Small intestine (tissue), 16 donors: ENCODE data around the gene CFAP20. TPM values are rescaled to one million over a fixed set of nuclear protein-coding genes. Genes with fewer than 3 reads are reported as not detected.
A peak's percentile ranks its signal among the peaks of the same experiment; 100 is the strongest.

Experiments used
- DNase-seq, 2 donors: peaks; one replicate each; pipeline versions ENCODE4 v3.0.0 to v3.0.0-alpha.2; 2013
- FAIRE-seq: peaks from 2 replicates; lab custom pipeline; 2012; peaks lifted over from hg19 to GRCh38; lab: Jason Lieb, UNC
- H3K27ac ChIP-seq, 3 donors: one replicate each; pipeline ENCODE4 v1.5.1; 2013; ENCODE audit warnings: low read length in 2 of 3, mild to moderate bottlenecking in 2 of 3, control low read depth in 1 of 3, inconsistent platforms in 1 of 3, low read depth in 1 of 3, moderate library complexity in 1 of 3
- H3K27me3 ChIP-seq, 3 donors: one replicate each; pipeline ENCODE4 v1.6.1; 2013; ENCODE audit warnings: low read length in 3 of 3, inconsistent platforms in 1 of 3; ENCODE audit not compliant: control insufficient read depth in 3 of 3, insufficient read depth in 3 of 3
- H3K36me3 ChIP-seq, 3 donors: one replicate each; pipeline ENCODE4 v1.6.1; 2013; ENCODE audit warnings: low read length in 3 of 3, inconsistent platforms in 1 of 3, low read depth in 1 of 3, mild to moderate bottlenecking in 1 of 3, moderate library complexity in 1 of 3; ENCODE audit not compliant: control insufficient read depth in 3 of 3, insufficient read depth in 2 of 3
- H3K4me1 ChIP-seq, 3 donors: one replicate each; pipeline ENCODE4 v1.6.1; 2013; ENCODE audit warnings: low read length in 2 of 3, inconsistent platforms in 1 of 3, low read depth in 1 of 3, mild to moderate bottlenecking in 1 of 3, moderate library complexity in 1 of 3; ENCODE audit not compliant: control insufficient read depth in 3 of 3, insufficient read depth in 2 of 3
- H3K4me3 ChIP-seq, 3 donors: one replicate each; pipeline ENCODE4 v1.5.1; 2013; ENCODE audit warnings: low read length in 3 of 3, control low read depth in 1 of 3, inconsistent platforms in 1 of 3, low read depth in 1 of 3, mild to moderate bottlenecking in 1 of 3, moderate library complexity in 1 of 3
- H3K9me3 ChIP-seq, 2 donors: one replicate each; pipeline ENCODE4 v1.6.1; 2013; ENCODE audit warnings: low read depth in 1 of 2, low read length in 1 of 2; ENCODE audit not compliant: control insufficient read depth in 2 of 2, insufficient read depth in 1 of 2
- WGBS, 3 donors: extraction: QIAGEN DNeasy Blood & Tissue Kit; methylation state at CpG; one replicate each; pipeline ENCODE4 v1.1.7; 2013; 5-methylcytosine and 5-hydroxymethylcytosine counted together
- long read RNA-seq, 10 donors: transcript quantifications; one replicate each; lab custom pipeline, GENCODE V29; 2026
- polyA plus RNA-seq, 4 donors: library from polyadenylated mRNA; stranded (reverse) in 3 of 4; unstranded in 1 of 4; fragments of 200-250 nt in 3 of 4; fragments of 120-200 nt in 1 of 4; gene quantifications; one replicate each; pipeline versions ENCODE4 v1.2.1 to v1.2.3, GENCODE V29; 2013
- donor health status: healthy with polysubstance abuse.
- donor health status: control.
- donor health status: control.
- donor health status: Bipolar disorder and iron deficiency.
- donor health status: healthy.

Gene CFAP20
- polyA plus RNA-seq, result 10 to 100 TPM; 16.8 to 46.8 (median 34.2) TPM
- long read RNA-seq, donor 1, result 0 reads
- long read RNA-seq, donor 2, transcript CFAP20-201 (6 exons, 1,354 nt), result major isoform, 12 of 14 reads
- long read RNA-seq, donor 2, partial matches to known transcripts, result 0 of 14 reads
- long read RNA-seq, donor 2, other reads (novel, unspliced or antisense), result 0 of 14 reads
- long read RNA-seq, donor 3, transcript CFAP20-201 (6 exons, 1,354 nt), result major isoform, 10 of 21 reads
- long read RNA-seq, donor 3, partial matches to known transcripts, result 6 of 21 reads
- long read RNA-seq, donor 3, other reads (novel, unspliced or antisense), result 0 of 21 reads
- long read RNA-seq, donor 4, result 0 reads
- long read RNA-seq, donor 5, partial matches to known transcripts, result 0 of 5 reads
- long read RNA-seq, donor 5, other reads (novel, unspliced or antisense), result 0 of 5 reads
- long read RNA-seq, donor 6, transcript CFAP20-201 (6 exons, 1,354 nt), result major isoform, 12 of 14 reads
- long read RNA-seq, donor 6, partial matches to known transcripts, result 0 of 14 reads
- long read RNA-seq, donor 6, other reads (novel, unspliced or antisense), result 0 of 14 reads
- long read RNA-seq, donor 7, transcript CFAP20-201 (6 exons, 1,354 nt), result major isoform, 46 of 81 reads
- long read RNA-seq, donor 7, transcript CFAP20-204 (3 exons, 481 nt), result minor isoform, 7 of 81 reads
- long read RNA-seq, donor 7, partial matches to known transcripts, result 27 of 81 reads
- long read RNA-seq, donor 7, other reads (novel, unspliced or antisense), result 0 of 81 reads
- long read RNA-seq, donor 8, partial matches to known transcripts, result 0 of 1 reads
- long read RNA-seq, donor 8, other reads (novel, unspliced or antisense), result 0 of 1 reads
- long read RNA-seq, donor 9, transcript CFAP20-201 (6 exons, 1,354 nt), result major isoform, 5 of 8 reads
- long read RNA-seq, donor 9, partial matches to known transcripts, result 0 of 8 reads
- long read RNA-seq, donor 9, other reads (novel, unspliced or antisense), result 0 of 8 reads
- long read RNA-seq, donor 10, transcript CFAP20-204 (3 exons, 481 nt), result minor isoform, 5 of 20 reads
- long read RNA-seq, donor 10, transcript CFAP20-201 (6 exons, 1,354 nt), result major isoform, 15 of 20 reads
- long read RNA-seq, donor 10, partial matches to known transcripts, result 0 of 20 reads
- long read RNA-seq, donor 10, other reads (novel, unspliced or antisense), result 0 of 20 reads

- FAIRE-seq (no peak), DNase-seq (peak; percentile 100)
- WGBS, 3 donors, result 1% methylated on average over 67 to 70 of the region's 70 CpGs
- H3K4me3 ChIP-seq, result peak within 1 kb of the TSS; percentile 72 to 100 (median 93)
- H3K27me3 ChIP-seq, result no peaks in the 10 kb centered on the region
- H3K27ac ChIP-seq, result peak within 1 kb of the TSS; percentile 90 to 99 (median 92)
- H3K4me1 ChIP-seq, result peaks cover 2 to 29% (median 8%) of the 10 kb centered on the region in 3 donors
- peaks cover 0 to 9% of the 10 kb centered on the region in 2 donors for H3K9me3 ChIP-seq
- peaks cover 0 to 3% (median 0%) of the 10 kb centered on the region in 3 donors for H3K36me3 ChIP-seq
Measured at GRCh38 chr16:58129097-58129936, at the start of gene CFAP20. Gene CFAP20, minus strand, starts transcription at chr16:58129381. Its CDS starts 266 bp downstream, at chr16:58129115.

DNA sequence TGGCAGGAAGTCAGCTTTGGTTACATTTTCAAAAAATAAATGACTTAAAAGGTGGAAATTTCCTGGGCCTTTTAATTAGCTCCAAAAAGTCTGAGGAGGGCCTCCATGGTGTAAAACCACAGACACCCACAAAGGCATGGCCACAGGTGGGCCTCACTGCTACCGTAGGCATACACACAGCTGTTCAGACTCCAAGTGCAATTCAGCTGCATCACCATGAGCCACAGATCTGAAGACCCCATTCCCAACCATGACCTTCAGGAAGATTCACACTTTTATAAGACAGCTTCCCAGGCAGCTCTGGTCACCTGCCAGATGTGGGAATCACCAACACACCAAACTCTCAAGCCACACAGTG lies 48.2 kb upstream of the CFAP20 start:
- no peak for DNase-seq
- H3K36me3 ChIP-seq, result peaks cover 0 to 23% (median 23%) of the 10 kb centered on the region in 3 donors
- H3K9me3 ChIP-seq, result no peaks in the 10 kb centered on the region
- FAIRE-seq, result no peak
- H3K27ac ChIP-seq, result no peak overlapping the region
- WGBS, 3 donors, result 47 to 81% (median 74%) methylated on average over 1 of the region's 1 CpG
- H3K4me3 ChIP-seq, result no peak overlapping the region
- no peaks in the 10 kb centered on the region for H3K27me3 ChIP-seq
- no peaks in the 10 kb centered on the region for H3K4me1 ChIP-seq

DNA sequence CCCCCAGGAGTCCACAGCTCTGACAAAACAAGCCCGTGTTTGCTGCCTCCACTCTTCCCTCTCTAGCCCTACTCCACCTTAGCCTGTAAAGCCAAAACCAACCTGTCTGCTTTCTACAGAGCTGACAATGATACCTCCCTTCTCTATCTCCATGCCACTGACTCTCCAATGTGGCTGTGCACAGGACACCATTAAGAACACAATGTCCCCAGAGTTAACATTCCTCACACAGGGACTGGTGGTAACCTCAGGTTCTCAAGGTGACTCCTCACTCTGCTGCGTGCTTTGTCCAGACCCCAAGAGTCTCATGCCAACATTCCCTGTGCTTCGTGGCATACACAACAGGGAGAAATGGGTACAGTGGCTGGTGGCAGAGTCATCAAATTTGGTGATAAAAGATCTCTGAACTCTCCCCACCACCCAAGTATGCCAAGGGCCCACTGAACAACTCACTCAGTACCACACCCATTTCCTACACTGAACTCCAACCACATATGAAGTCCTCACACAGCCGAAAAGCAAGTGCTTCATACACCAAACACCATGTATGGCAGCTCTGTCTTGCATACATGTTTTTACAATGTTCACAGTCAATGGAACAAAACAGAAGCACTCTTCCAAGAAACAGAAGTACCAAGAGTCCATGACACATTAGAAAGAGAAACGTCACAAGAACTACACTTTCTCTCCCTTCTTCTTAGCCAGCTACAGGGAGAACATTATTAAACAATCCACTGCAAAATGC lies 47.6 kb upstream of the CFAP20 start:
- Histone ChIP-seq H3K27me3 (no peaks in the 10 kb centered on the region), H3K9me3 (no peaks in the 10 kb centered on the region), H3K36me3 (peaks cover 0 to 21% (median 20%) of the 10 kb centered on the region in 3 donors), H3K4me3 (no peak overlapping the region), H3K27ac (no peak overlapping the region), H3K4me1 (no peaks in the 10 kb centered on the region)
- no peak for FAIRE-seq
- WGBS, 3 donors, result 89 to 93% (median 93%) methylated on average over 5 of the region's 5 CpGs
- DNase-seq, result no peak

- WGBS, 3 donors, result 92 to 98% (median 98%) methylated on average over 2 of the region's 2 CpGs
- H3K27me3 ChIP-seq, result no peaks in the 10 kb centered on the region
- H3K9me3 ChIP-seq, result no peaks in the 10 kb centered on the region
- H3K4me3 ChIP-seq, result no peak overlapping the region
- DNase-seq (no peak), FAIRE-seq (no peak)
- H3K4me1 ChIP-seq, result no peaks in the 10 kb centered on the region
- peaks cover 13 to 35% (median 21%) of the 10 kb centered on the region in 3 donors for H3K36me3 ChIP-seq
- no peak overlapping the region for H3K27ac ChIP-seq
Measured at GRCh38 chr16:58170223-58170622, 41.0 kb upstream of the CFAP20 start.

- WGBS, 3 donors, result 88 to 96% (median 96%) methylated on average over 3 of the region's 3 CpGs
- peaks cover 21 to 43% (median 34%) of the 10 kb centered on the region in 3 donors for H3K36me3 ChIP-seq
- H3K27me3 ChIP-seq, result no peaks in the 10 kb centered on the region
- DNase-seq (no peak), FAIRE-seq (no peak)
- no peak overlapping the region for H3K27ac ChIP-seq
- H3K9me3 ChIP-seq, result no peaks in the 10 kb centered on the region
- no peak overlapping the region for H3K4me3 ChIP-seq
- H3K4me1 ChIP-seq, result no peaks in the 10 kb centered on the region
Measured at GRCh38 chr16:58160855-58161254, 31.7 kb upstream of the CFAP20 start.

DNA sequence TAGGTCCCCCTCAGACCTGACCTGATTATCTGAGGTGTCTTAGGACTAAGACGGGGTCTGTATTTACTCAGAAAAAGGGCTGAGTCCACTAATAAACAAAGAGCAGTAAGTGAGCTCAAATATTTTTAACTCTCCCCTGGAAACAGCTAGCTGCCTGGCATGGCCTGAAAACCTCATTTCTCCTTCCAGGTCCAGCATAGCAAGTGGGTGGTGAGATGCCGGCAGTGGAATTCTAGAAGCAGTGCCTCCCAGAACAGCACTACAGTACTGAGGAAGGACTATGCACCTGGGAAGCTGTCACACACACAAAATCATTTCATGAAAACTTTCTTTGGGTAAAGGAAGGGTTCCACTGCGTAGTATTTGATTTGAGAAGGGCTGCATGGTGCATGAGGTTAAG lies 29.5 kb upstream of the CFAP20 start:
- no peak for FAIRE-seq
- peaks cover 8 to 33% (median 23%) of the 10 kb centered on the region in 3 donors for H3K36me3 ChIP-seq
- no peak overlapping the region for H3K4me3 ChIP-seq
- no peaks in the 10 kb centered on the region for H3K4me1 ChIP-seq
- H3K9me3 ChIP-seq, result no peaks in the 10 kb centered on the region
- WGBS, 3 donors, result 84 to 90% (median 88%) methylated on average over 3 of the region's 3 CpGs
- H3K27ac ChIP-seq, result no peak overlapping the region
- no peak for DNase-seq
- H3K27me3 ChIP-seq, result no peaks in the 10 kb centered on the region

DNA sequence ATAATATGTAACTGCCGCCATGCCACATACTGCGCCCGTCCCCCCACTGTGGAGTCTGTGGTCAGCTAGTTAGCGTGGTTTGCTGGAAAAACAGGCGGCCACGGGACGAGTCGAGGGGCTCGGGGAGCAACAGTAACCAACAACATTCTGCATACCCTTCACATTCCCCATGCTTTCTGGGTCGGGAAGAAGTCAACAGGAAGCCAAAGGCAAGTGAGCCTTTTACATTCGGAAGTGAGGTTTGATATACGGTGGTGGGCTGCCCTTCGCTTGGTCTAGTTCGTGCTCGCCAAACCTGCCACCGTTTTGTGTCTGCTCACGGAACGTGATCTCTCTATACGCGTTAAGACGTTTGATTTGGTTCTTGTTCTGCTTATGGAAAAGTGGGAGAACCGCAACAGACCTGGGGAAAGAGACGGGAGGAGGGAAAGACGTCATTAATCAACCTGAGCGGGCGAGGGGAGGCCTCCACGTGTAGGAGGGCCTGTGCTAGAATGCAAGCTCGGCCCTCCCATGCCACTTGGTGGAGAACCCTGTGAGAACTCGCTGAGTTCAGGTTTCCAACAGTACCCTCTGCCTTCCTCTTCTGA lies 28.9 kb upstream of the CFAP20 start:
- Histone ChIP-seq H3K27ac (no peak overlapping the region), H3K4me1 (no peaks in the 10 kb centered on the region), H3K9me3 (no peaks in the 10 kb centered on the region), H3K4me3 (no peak overlapping the region), H3K27me3 (no peaks in the 10 kb centered on the region), H3K36me3 (peaks cover 6 to 32% (median 16%) of the 10 kb centered on the region in 3 donors)
- no peak for FAIRE-seq
- DNase-seq, result no peak
- WGBS, 3 donors, result 85 to 89% (median 88%) methylated on average over 29 of the region's 29 CpGs
